ENCODE data around the gene DAD1. TPM values are rescaled to one million over a fixed set of nuclear protein-coding genes. Genes with fewer than 3 reads are reported as not detected.

DAD1 gene
- total and polyA plus RNA-seq, 9 donors, result 117 to 310 (median 143) TPM

DNA sequence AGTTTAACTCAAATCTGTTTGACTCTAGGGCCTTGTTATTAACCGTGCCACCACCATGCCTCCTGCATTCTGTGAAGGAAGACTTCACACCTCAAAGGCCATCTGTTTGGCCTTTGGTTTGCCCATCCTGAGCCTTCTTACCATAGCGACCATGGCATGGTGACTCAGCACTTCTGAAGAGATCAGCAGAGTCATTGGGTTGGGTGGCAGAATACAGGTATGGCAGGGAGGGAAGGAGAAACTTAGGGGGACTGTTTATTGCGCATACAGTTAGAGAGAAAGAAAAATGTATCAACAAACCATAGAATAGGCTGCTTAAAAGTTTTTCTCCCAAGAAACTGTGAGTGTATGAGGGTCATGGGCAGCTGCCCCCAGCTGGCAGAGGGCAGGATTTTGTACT lies 49.2 kb downstream of the DAD1 start:
- Histone ChIP-seq H3K4me1 (ENCODE audit: insufficient read depth) (peaks cover 2% of the 10 kb centered on the region), H3K4me3 (no peak overlapping the region), H3K27me3 (no peaks in the 10 kb centered on the region), H3K27ac (no peak overlapping the region), H3K36me3 (no peaks in the 10 kb centered on the region), H3K9me3 (no peaks in the 10 kb centered on the region)
- no peak for DNase-seq
- intact Hi-C loops (cut with DNase I), result no loop called here
- TF ChIP-seq POLR2A (IDR thresholded peaks at IDR 0.05) (no peak), EP300 (IDR thresholded peaks at IDR 0.05) (no peak)
- TF ChIP-seq, protein P1, sequence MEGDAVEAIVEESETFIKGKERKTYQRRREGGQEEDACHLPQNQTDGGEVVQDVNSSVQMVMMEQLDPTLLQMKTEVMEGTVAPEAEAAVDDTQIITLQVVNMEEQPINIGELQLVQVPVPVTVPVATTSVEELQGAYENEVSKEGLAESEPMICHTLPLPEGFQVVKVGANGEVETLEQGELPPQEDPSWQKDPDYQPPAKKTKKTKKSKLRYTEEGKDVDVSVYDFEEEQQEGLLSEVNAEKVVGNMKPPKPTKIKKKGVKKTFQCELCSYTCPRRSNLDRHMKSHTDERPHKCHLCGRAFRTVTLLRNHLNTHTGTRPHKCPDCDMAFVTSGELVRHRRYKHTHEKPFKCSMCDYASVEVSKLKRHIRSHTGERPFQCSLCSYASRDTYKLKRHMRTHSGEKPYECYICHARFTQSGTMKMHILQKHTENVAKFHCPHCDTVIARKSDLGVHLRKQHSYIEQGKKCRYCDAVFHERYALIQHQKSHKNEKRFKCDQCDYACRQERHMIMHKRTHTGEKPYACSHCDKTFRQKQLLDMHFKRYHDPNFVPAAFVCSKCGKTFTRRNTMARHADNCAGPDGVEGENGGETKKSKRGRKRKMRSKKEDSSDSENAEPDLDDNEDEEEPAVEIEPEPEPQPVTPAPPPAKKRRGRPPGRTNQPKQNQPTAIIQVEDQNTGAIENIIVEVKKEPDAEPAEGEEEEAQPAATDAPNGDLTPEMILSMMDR (IDR thresholded peaks at IDR 0.05), result no peak
- 93 to 94% (median 93%) methylated on average over 3 of the region's 3 CpGs for WGBS, 3 donors

DNA sequence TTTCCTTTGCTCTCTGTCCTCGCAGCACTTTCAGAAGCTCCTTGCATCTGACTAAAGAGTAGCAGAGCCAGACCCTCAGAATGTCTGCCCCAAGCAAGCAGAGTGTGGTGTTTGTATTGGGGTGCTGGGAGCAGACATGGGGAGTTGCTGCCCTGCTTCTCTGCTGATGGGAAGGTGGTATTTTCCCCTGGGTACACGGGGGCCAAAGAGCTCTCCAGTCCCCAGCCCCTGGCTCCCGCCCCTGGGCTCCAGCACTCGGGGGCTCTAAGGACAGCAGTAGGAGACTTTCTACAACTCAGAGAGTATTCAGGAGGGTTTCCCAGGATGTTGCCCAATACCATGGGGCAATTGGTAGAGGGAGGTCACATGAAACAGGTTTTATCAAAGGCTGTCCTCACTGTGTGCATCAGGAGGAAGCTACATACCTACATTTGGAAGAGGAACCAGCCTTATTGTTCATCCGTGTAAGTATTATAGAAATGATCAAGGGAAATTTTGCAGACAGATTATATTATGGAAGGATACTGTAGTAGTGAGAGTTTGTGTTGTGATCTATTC lies 50.3 kb downstream of the DAD1 start:
- Histone ChIP-seq H3K4me3 (no peak overlapping the region), H3K9me3 (no peaks in the 10 kb centered on the region), H3K36me3 (no peaks in the 10 kb centered on the region), H3K27me3 (no peaks in the 10 kb centered on the region), H3K4me1 (ENCODE audit: insufficient read depth) (peaks cover 2% of the 10 kb centered on the region), H3K27ac (no peak overlapping the region)
- DNase-seq, result no peak
- intact Hi-C loops (cut with DNase I), result no loop called here
- TF ChIP-seq EP300 (IDR thresholded peaks at IDR 0.05) (no peak), POLR2A (IDR thresholded peaks at IDR 0.05) (no peak)
- TF ChIP-seq, protein P1 (IDR thresholded peaks at IDR 0.05), result no peak
- WGBS, 3 donors, result 73 to 82% (median 76%) methylated on average over 5 of the region's 5 CpGs

DNA sequence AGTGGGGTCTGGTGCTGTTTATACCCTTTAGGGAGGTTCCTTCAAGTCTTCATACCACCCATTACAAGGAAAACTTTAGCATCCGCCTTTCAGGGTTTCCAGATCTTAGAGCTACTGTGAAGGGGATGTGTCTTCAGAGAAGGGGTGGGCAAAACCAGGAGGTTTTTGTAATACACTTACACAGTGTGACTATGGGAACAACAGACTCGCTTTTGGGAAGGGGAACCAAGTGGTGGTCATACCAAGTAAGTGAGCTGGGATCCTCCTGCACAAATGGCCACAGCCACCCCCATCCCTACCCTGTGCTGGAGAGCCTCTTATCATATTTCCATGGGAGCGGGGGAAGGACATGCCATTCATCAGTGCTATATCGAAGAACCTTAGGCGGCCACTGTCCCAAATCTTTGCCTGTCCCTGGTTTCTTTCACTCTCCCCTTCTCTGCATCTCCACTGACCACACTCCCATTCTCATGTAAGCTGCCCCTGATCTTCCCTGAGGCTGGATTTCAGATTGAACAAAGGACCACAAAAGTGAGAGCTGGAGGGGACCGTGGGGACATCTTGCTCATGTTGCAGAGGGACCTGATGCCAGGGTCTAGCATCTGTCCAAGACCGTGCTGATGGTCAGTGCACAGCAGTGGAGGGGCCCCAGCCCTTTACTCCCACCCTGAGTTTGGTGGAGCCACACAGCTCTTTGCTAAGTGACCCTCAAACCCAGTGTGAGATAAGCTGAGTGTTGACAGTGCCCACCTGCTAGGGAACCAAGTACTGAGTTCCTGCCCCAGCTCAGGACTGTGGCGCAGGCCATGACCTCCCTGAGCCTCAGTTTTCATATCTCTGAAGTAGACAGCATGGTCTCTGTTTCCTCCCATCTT lies 51.4 kb downstream of the DAD1 start:
- 94 to 96% (median 95%) methylated on average over 8 of the region's 8 CpGs for WGBS, 3 donors
- peaks cover 2% of the 10 kb centered on the region for H3K4me1 ChIP-seq (ENCODE audit: insufficient read depth)
- no peaks in the 10 kb centered on the region for H3K9me3 ChIP-seq
- H3K27ac ChIP-seq, result no peak overlapping the region
- H3K4me3 ChIP-seq, result no peak overlapping the region
- no peaks in the 10 kb centered on the region for H3K27me3 ChIP-seq
- TF ChIP-seq EP300 (IDR thresholded peaks at IDR 0.05) (no peak), POLR2A (IDR thresholded peaks at IDR 0.05) (no peak)
- TF ChIP-seq, protein P1 (IDR thresholded peaks at IDR 0.05), result no peak
- H3K36me3 ChIP-seq, result no peaks in the 10 kb centered on the region
- intact Hi-C loops (cut with DNase I), result no loop called here
- no peak for DNase-seq

DNA sequence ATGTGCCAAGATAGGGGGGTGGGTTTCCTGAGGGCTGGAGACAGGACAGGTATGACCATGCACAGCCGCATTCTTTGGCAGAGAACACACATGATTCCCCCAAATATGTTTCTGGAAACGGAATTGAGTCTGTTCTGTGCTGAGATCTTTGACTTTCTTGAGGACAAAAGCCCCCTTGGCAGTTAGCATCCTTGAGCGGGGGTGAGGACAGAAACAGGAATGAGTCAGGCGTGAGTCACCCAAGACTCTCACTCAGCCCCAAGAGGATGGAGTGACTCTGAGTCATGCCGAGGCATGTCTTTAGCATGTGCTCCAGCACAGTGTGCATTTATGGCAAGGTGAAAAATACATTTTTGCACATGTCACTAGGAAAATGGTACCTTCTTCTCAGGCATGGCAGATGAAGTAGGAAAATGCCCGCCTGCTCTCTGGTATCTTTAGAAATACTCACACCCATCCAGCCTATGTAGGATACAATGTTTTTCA lies 52.1 kb downstream of the DAD1 start:
- Histone ChIP-seq H3K36me3 (no peaks in the 10 kb centered on the region), H3K9me3 (no peaks in the 10 kb centered on the region), H3K27me3 (no peaks in the 10 kb centered on the region), H3K27ac (no peak overlapping the region), H3K4me1 (ENCODE audit: insufficient read depth) (peaks cover 2% of the 10 kb centered on the region), H3K4me3 (no peak overlapping the region)
- TF ChIP-seq EP300 (IDR thresholded peaks at IDR 0.05) (no peak), POLR2A (IDR thresholded peaks at IDR 0.05) (no peak)
- TF ChIP-seq, protein P1 (IDR thresholded peaks at IDR 0.05), result no peak
- 45 to 59% (median 48%) methylated on average over 6 of the region's 6 CpGs for WGBS, 3 donors
- DNase-seq, result peak in 3 of 5 donors; percentile 28 to 67 (median 47)
- intact Hi-C loops (cut with DNase I), result no loop called here
